Stomach (tissue), 4 donors: ENCODE data around the gene R3HCC1L.

Experiments
- CTCF ChIP-seq, 7 experiments: fragments of 450-650 bp in 4 of 7; fragments of 200-600 bp in 3 of 7; sonication (generic) in 3 of 7; IDR thresholded peaks; one replicate each; pipeline ENCODE4 v1.5.1; 2016 to 2019; ENCODE audit warnings: antibody characterized with exemption in 7 of 7, control low read depth in 2 of 7, mild to moderate bottlenecking in 1 of 7
- EP300 ChIP-seq: sonication (generic); formaldehyde crosslinking; IDR thresholded peaks from one replicate; pipeline ENCODE4 v1.6.1; 2017; ENCODE audit warnings: antibody characterized with exemption
- POLR2A ChIP-seq, 4 donors: fragments of 450-650 bp; IDR thresholded peaks; one replicate each; pipeline ENCODE4 v1.6.1; 2016; ENCODE audit warnings: antibody characterized with exemption in 4 of 4, control low read depth in 2 of 4, mild to moderate bottlenecking in 1 of 4, moderate library complexity in 1 of 4
- POLR2AphosphoS5 ChIP-seq, 3 donors: sonication (generic); formaldehyde crosslinking; IDR thresholded peaks; one replicate each; pipeline ENCODE4 v1.6.1; 2016; ENCODE audit warnings: antibody characterized with exemption in 3 of 3

DNA sequence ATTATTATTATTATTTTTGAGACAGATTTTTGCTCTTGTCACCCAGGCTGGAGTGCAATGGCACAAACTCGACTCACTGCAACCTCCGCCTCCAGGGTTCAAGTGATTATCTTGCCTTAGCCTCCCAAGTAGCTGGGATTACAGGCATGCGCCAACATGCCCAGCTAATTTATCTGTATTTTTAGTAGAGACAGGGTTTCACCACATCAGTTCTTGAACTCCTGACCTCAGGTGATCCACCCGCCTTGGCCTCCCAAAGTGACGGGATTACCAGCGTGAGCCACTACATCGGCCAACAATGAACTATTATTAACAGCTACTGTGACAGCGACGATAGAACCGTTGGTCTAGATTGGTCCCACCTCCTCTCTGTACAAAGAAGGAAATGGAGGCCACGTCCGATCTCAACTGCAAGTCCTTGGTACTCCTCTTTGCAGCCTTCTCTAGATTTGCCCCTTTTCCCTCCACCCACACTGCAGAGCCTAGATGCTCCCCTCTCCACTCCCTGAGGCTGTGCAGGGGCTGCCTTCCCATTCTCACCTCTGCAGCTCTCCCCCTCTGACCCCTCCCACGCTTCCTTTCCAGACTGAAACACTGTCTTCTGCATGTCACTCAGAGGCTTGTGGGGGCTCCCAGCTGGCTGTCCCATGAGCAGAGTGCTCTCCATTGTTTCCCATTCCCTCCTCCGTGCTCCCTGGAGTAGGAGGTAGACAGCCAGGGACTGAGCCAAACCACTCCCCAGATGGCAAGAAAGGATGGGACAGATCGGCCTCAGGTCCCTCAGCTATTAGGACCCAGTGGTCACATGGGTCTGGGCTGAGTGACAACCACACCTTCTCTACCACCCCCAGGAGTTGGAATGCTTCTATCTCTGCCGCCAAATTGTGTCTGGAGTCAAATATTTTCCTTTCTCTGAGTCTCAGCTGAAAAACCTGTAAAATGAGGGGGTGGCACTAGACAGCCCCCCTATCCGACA, 131.2 kb downstream of the R3HCC1L start:
- TF ChIP-seq CTCF (IDR thresholded peaks at IDR 0.05) (no peak), POLR2A (IDR thresholded peaks at IDR 0.05) (no peak), EP300 (no peak), POLR2AphosphoS5 (IDR thresholded peaks at IDR 0.05) (no peak)
